Stimulated activated CD8-positive, alpha-beta memory T cell treated with anti-CD3 and anti-CD28 coated beads, Interleukin-12 subunit alpha, Interleukin-12 subunit beta, amount 100 ng/mL, for 1 hour (primary cell): ENCODE data around the gene FIGN.

Experiments used
- DNase-seq: peaks from one replicate; pipeline ENCODE4 v3.0.0-alpha.2; 2020; ENCODE audit warnings: low read depth

FIGN gene

DNA sequence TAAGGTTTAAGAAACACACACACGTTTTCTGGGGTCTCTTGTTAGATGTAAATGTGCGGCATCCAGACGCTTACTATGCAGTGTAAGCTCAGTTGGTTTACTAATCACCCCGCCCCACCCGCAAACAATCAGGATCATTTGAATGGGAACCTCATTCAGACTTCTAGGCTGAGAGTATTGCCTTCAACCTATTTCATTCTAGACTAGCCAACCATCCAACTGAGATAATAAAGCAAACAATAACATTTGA lies 1.3 kb upstream of the FIGN start:
- no peak for DNase-seq

DNA sequence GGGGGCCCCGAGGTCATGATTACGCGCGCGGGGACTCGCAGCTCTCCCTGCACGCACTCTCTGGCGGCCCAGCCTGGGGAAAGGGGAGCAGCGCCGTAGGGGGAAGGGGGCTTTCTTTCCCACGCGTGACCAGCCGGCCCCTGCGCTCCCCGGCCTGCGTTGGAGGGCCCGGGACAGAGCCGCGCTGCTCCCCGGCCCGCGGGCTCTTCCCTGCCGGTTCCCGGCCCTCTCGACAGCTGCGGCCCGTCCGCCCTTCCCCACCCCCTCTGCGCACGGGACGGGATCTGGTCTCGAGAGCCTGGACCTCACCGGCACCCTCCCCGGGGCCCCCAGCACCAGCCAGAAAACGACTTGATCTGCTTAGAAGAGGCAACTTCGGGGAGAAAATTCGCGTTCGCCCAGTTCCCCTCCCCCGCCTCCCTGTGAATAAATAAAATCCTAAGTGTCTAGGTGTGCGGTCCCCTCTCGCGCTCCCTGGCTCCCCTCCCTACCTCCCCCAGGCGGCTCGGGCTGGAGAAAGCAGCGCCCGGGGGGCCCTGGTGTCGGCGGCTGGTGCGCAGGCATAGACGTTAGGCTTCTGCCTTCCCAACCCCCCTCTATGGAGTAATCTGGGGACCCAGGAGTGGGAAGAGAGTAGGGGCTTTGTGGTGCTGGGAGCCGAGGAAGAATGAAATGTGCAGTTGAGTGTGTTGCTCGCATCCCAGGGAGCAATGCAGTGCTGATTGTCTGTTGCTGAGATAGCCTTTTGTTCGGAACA lies 803 bp upstream of the FIGN start:
- no peak for DNase-seq

DNA sequence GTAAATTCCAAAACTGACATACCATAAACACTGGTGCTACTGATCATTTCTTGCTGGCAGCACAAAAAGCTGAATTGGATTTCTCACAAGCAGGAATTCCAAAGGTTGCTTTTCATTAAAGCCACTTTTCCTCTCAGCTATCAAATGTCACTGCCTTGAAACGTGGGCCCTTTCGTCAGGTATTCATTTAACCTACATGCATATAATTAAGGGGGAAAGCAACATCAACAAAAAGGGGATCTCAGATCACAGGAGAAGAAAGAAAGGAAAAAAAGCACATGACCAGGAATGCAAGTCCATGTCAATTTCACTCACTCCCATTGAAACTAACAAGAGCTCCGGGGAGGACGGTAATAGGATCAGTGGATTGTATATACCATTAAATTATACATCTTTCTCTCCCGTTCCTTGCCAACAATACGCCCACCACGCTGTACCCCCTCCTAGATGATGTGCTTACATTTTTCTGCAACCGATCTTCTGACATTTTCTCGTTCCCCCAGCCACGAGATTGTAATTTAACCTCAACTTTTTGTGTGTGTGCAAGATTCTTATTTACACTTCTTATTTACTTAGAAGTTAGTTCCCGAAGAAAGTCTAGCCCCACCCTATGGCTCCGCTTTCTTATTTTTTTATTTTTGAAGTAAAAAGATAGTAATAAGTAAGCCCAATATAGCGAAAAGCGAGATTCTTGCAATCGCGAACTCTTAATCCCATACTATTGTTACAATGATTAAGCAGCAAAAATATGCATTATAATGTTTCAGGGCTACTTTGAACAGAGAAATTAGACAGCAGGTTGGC lies 725 bp downstream of the FIGN start:
- no peak for DNase-seq

DNA sequence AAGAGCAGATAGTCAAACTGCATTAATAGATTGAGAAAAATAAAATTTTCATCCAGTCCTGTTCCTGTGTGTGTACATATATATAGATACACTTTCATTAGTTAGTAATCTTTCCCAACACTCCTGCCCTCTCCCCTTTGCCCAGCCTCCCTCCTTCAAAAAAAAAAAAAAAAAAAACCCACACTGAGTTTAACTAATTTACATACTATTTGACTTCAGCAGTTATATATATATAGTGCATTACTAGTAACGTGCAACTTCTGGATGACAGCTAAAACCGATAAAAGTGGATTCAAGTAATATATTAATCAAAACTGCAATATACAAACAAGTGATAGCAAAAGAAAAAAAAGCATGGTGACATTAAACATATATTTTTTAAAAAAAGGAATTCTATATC lies 1.4 kb downstream of the FIGN start:
- DNase-seq = no peak

DNA sequence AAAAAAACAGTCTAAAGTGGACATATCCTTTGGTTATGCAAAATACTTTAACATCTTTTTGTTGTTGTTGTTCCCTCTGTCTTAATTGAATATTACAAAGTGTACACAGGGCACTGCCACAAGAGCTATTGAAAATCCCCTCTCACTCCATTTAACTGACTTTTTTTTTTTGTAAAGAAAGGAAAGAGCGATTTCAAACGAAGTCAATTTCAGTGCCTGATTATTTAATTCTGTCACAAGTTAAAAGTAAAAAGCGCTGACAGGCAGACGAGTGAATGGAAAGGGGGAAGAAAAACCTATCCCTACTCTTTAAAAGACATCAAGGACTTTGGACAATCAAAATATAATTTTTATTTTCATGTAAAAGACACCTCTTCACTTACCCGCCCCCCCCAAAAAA lies 1.9 kb downstream of the FIGN start:
- DNase-seq = no peak

DNA sequence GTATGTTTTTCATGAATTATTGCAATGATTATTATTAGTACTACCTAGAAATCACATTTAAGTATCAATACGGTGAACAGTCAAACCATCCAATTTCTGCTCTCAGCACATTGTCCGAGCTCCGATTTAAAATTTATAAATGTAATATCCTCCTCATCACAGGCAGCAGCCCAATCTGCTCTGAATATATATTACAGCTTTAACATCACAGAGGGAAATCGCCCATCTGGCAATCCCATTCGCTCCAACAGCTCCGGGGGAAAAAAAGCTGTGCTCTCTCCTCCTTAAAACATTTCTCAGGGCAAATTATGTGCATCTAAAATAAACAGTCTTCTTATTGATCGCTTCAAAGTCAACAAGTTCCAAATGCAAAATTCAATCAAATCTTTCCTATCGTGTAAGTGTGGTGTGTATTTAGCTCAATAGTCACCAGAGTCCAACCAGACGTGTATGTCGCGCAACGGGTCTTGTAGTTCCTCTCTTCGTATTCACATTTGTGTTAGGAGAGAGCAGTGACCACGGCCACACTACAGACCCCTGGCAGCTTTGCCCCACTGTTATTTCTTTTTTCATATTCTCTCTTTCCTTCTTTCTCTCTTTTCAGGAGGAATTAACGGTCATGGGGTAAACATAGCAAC lies 2.4 kb downstream of the FIGN start:
- DNase-seq = no peak

DNA sequence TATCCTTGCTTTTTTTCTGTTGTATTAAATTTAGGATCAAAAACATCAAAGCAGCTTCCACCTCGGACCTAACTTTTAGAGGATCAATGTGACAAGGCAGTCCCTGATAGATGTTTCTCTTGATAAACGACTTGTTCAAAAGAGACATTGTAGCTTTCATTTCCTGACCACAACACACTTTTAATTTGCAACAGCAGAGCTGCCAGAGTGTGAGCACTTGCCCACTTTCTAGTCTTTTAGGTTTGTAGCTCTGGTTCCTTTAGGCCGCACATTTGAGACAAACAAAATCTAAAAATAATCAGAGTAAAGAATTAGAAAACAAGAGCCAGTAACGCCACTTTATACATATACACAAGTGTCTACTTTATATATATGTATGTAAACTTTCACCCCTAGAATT lies 3.1 kb downstream of the FIGN start:
- no peak for DNase-seq

DNA sequence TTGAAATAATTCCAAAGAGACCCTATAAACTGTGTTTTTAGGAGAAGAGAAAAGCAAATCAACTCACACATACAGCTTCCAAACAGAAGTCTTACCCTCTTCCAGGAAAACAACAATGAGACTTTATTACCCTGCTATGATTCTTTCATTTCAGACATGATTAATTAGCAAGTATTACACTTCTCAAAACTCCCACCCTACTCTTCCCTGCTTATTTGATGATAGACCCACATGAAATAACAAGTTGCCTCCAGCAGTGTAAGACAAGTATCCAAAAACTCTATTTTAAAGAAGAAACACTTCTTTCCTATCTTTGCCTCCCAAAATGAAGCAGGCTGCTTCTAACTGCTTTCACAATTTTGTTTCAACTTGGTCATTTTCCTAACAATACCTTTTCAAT lies 4.1 kb downstream of the FIGN start:
- DNase-seq = no peak

DNA sequence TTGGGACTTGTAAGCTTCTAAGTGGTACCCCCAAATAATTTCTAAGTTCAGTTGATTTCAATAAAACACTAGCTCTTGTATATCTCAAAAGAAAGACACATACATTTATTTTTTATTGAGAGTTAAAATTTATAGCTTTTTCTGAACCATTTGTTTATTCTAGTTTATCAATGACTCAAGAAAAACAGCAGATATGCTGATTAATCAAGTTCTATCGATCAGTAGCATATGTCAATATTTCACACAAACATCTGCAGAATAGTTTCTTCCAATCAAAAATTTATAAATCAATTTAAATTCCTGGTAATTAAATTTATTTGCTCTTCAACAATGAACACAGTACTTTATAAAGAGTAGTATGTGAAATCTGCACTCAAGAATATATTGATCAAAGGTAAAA lies 5.3 kb downstream of the FIGN start:
- DNase-seq = no peak

DNA sequence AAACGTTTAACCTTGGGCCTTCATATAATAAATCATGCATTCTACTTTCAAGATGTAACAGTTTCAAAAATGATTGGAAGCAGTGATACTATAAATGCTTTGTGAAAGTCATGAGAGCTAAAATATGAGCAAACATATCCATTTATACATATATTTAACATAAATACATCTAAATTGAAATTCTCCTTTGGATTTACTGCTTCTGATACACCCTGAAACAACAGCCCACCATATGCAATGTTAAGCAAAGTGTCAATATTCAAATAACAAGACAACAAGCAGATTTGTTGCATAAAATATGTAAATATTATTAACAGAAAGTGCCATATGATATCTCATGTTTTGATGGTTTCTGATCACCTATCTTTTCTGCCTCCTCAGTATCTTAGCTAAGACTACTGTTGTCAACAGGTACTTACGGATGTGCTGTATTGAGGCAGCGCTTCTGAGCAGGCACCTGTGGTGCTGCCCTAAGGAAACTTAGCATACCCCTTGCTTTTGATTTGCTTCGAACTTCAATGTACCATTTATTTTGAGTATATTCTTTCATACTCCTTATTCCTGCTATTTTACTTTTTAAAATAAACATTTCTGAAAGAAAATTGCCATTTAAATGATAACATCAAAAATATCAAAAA lies 6.1 kb downstream of the FIGN start:
- no peak for DNase-seq

DNA sequence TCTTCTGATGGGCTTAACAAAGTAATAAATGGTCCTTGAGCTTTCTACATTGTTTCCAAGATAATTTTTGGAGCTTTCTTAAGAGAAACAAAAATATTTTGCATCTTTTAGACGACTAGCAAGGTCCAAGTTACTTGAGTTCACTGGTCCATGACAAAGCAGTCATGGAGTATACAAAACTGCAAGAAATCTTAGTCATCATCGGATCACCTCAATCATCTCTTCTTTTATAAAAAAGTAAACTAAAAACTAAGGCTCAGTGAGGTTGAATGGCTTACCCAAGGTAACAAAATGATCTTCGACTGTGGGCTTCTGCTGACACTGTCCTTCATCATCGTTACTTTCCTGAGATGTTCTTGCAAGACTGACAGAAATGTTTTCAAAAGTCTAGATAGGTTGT lies 11.9 kb downstream of the FIGN start:
- DNase-seq = no peak

DNA sequence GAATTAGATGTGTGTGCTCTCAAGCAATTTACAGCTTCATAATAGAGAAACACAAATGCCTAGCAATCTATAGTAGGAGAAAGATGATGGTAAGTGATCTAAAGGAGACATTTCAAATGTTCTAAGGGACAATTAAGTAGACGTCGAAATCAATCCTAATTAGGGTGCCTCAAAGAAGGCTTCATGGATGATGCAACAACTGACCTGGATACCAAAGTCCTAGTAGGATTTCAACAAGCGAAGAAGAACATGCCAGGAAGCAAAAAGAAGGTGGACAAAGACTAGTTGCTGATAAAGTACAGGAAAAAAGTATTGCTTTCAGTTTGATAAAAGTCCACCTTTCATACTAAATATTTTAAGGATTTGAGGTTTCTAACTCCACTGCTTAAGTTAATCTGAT lies 12.5 kb downstream of the FIGN start:
- DNase-seq = no peak

DNA sequence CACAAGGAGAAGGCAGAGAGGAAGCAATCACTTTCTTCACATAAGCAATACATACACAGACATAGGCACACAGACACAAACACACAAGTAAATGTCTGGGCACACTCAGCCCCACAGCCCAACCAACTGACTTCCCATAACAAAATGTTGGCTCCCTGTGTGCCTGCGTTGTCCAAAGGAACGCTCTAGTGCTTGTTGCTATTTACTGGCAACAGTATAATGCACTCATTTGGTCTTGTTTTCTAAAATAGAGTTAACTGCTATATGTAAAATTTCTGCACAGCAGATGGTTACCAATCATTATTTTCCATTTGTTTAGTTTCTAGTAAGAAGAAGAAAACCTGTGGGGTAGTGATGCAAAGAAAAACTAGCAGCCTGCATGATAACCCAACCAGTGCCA lies 16.5 kb downstream of the FIGN start:
- DNase-seq = no peak

DNA sequence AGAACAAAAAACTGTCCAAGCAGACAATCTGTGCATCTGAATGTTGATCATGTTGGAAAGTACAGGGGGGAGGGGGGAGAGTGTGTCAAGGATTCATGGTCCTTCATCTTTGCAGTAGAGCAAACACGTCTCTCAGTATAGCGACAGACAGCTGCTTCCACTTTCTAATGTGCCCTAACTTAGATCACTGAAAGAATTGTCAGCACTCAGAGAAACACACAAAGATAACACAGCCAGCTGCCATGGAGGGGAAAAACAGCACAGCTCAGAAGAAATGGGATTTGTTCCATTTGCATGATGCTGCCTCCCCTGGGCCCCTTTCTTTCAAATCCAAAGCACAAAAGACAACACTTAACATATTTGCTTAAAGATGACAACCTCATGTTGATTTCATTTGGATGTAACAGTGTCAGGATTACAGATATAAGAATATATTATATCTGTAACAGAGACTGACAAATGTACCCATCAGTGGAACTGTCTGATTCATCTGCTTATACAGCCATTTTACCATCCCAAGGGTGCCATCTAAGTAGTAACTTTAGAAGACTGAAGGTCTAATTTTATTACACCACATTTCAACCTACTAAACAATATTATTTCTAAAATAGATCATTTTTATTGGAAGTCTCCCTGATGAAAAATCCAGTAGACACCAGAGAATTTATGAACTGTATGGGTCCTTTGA lies 17.7 kb downstream of the FIGN start:
- no peak for DNase-seq

DNA sequence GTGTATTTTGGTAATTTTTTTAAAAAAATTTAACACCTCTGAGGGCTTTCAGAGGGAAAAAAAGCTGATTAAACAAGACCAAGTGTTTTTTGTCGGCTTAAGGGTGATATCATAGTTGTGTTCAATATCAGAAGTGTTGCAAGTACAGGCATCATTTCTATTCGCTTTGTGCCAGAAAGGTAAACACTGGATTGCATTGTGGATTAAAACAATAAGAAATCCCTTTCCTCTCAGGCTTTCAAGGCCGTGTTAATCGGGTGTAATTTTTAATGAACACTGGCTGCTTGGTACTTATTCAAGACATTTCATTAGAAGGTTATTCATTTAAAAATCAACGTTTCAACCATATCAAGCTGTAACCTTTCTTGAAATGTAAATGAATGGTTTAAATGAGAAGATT lies 18.3 kb downstream of the FIGN start:
- DNase-seq = no peak

DNA sequence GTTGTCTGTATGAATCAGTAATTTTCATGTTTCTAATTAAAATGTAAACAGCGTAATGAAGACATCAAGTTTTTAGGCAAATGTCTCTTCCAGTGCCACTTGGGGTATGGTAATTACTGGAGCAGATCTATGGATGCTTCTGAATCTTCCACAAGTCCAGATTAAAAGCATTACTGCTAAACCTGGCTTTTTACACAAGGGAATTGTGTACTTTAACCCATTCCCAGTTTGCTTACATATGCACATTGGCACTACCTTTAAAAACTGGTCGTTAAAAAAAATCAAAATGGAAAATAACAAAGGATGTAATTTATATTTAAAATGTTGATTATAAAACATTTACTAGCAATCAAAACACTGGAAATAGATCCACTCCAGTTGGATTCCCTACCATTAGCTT lies 19.7 kb downstream of the FIGN start:
- DNase-seq = no peak

DNA sequence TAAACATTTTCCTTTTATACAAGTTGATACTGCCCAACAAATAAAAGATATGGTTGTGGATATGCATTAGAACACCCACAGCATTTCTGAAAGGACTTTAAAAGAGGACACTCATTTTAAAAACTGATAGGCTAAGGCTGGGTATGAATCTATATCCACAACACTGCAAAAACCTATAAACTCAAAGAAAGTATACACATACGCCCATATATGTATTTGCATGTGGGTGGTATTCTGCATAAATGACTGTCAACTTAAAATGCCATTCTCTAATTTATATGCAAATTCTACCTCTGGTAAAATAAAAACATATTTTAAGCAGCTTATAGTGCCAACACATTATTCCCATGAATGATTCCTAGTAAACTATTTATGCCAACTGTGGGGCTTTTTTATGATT lies 20.1 kb downstream of the FIGN start:
- no peak for DNase-seq

DNA sequence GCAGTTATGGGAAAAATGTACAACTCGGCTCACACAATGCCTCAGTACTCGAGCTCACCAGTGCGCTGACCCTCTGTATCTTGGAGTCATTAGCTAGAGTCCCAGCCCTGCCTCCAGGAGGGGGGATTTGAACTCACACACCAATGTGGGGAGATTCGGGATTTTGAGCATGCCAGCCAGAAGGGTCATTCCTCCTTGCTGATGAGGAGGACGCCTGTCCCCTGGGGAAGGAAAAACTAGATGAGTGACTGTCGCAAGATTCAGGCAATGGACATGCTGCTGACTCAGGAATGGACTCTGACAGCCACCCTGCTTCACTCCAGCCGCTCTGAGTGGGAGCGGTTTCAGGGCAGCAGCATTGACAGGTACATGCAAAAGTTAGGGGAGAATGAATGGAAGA lies 20.6 kb downstream of the FIGN start:
- no peak for DNase-seq

DNA sequence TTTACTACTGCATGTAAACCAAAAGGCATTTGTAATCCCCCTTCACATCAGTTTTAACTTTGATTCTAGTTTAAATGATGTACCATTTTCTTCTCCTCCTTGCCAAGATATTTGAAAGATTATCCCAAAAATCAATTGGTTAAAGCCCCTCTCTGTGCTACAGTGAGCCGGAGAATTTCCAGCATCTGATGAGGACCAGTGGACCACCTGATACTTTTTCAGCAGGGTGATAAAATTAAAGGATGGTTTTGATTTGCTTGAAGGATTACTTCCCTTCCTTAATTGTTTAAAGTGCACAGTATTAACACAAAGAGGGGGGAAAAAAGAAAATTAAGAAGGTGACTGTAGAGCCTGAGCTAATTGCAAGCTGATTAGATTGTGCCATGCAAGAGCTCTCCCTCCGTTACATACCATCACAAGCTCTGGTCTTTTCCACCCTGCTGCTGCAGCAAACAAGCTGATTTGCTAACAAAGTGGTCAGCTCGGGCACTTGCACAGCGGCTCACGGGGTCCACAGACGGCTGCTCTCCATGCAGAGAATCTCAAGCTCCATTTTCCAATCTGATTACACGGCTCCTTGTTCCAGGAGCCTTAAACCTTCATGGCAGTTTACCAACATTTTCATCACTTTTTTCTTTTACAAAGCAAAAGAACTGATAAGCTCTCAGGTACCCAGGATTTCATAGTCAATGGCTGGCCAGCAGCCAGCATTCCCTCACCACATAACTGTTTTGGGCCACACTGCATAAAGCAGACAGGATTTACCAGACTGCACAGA lies 22.1 kb downstream of the FIGN start:
- no peak for DNase-seq

DNA sequence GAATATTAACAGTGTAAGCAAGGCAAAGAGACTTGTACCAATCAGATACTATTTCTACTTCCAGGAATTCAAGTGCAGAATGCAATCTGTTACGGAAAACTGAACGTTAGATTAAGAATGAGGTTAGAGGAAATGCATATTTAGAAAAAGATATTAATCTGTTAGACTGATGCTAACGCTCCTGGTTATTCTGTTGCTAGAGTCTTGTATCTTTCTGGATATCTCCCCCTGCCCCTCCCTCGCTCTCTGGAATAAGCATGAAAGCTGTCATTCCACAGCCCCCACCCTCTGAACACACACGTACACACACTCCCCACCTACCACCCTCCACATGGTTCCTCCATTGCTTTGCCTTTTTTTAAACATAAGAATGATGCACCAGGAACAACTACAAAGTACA lies 24.1 kb downstream of the FIGN start:
- no peak for DNase-seq

DNA sequence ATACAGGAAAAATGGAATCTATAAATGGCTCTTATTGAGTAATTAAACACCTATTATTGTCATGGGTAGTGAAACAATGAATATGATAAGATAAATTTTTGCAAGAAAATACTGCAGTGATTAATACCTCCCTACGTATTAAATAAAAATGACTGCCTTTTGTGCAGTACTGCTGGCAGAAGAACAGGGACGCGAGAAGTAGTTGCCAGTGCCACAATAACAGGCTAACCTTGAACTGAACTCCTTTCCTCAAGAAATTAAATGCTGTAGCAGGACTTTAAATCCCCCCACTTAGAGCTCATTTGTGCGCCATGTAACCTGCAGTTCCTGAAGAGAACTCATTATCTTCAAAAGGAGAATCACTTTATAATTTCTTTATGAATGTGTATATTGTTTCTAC lies 24.6 kb downstream of the FIGN start:
- no peak for DNase-seq

DNA sequence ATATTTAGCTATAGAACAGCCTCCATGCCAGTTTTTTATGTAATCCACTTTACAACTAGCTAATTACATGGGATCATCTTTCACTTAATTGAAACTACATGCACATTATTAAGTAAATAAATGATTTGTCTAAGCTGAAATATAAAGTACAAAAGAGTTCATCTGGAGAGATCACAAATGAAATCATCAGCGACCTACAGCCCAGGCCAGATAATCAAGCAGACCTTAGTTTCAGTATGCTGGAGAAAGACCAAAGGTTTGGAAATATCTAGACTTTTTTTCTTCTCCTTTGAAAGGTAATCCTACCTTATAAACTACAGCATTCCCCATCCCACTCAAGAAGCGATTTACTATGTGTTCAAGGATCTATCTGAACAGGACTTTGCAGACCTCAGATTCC lies 26.5 kb downstream of the FIGN start:
- no peak for DNase-seq
